T-helper 9 cell (primary cell): ENCODE results near the gene SEC24D.

Source experiments
- DNase-seq: peaks from one replicate; pipeline ENCODE4 v3.0.0-alpha.2; 2020

The SEC24D gene

DNA sequence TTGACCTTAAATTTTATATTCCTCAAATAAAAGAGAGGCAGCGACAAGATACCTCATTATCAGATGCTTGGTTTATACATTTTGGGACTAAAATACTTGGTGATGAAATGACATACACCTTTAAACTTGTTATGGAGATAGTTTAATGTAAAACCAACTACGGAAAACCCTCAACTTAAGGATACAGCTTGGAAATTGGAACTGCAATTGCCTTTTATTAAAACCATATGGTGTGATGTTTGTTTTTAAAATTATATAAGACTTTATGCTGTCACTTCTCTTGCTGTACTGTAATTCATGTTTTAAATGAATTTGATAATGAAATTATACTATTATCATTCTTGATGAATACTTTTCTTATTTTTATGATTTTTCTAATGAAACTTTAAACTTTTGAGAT lies 124.9 kb downstream of the SEC24D start:
- no peak for DNase-seq

GRCh38 chr4:118703118-118703517 lies 132.8 kb downstream of the SEC24D start:
- no peak for DNase-seq

- DNase-seq: peak; percentile 80
Observed at GRCh38 chr4:118684873-118685811, 150.8 kb downstream of the SEC24D start, which contains the start of gene METTL14. Gene METTL14, plus strand, starts transcription at chr4:118685392. Its CDS starts 143 bp downstream, at chr4:118685535.

- DNase-seq: no peak
Observed at GRCh38 chr4:118683513-118683912, 152.4 kb downstream of the SEC24D start.

DNA sequence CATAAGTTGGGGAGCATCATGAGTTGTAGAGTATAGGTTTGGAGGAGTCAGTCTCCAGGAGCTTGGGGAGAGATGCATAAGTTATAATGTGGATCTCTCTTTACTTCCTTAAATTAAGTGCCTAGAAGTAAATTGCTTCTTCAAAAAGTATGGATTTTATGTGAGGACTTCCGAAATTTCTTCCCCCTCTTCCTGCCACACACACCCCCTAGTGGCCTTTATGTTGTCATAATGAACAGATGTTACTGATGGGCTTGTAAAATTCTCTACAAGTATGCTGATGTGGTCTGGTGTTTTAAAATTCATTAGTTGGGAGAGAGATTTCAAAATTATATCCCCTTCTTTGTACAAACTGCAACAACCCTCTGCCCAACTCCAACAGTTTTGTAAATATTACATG lies 153.0 kb downstream of the SEC24D start:
- no peak for DNase-seq

DNA sequence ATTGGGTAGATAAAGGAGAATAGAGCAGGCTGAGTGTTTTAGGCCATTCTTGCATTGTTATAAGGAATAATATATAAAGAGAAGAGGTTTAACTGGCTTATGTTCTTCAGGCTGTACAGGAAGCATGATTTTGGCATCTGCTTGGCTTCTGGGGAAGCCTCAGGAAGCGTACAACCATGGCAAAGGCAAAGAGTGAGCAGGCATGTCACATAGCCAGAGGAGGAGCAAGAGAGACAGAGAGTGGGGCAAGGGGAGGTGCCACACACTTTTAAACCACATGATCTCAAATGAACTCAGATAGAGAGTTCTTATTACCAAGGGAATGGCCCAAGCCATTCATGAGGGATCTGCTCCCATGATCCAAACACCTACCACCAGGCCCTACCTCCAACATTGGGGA lies 155.1 kb downstream of the SEC24D start:
- no peak for DNase-seq

DNA sequence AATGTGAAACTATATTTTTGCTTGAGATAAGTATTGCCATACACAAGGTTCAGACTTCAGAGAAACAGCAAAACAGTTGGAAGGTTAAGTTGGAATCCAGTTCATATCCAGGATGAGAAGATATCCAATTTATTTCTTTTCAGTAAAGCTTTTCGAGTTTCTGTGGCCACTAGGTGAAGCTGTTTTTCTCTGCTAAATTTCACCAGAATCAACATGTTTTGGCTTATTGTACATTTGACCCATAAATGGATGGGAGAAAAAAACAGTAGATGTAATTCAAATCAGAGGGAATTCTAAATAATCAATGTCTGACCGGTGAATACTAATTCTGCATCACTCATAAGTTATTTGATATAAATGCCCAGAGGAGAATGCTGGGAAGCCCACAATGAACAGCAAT lies 159.8 kb downstream of the SEC24D start:
- DNase-seq: no peak
